ENCODE results near the gene TRPM1.

TRPM1 gene

GRCh38 chr15:30990446-30991254 lies 110.9 kb downstream of the TRPM1 start:
- TF ChIP-seq CTCF (IDR thresholded peaks at IDR 0.05) = no peak

GRCh38 chr15:30990036-30990435 lies 111.5 kb downstream of the TRPM1 start:
- TF ChIP-seq CTCF (IDR thresholded peaks at IDR 0.05) = no peak

- no peak for TF ChIP-seq CTCF (IDR thresholded peaks at IDR 0.05)
Observed at GRCh38 chr15:30985081-30985531, 116.4 kb downstream of the TRPM1 start.

GRCh38 chr15:30984542-30984941 lies 117.0 kb downstream of the TRPM1 start:
- no peak for TF ChIP-seq CTCF (IDR thresholded peaks at IDR 0.05)

- no peak for TF ChIP-seq CTCF (IDR thresholded peaks at IDR 0.05)
Observed at GRCh38 chr15:30984118-30984517, 117.4 kb downstream of the TRPM1 start.

- no peak for TF ChIP-seq CTCF (IDR thresholded peaks at IDR 0.05)
Observed at GRCh38 chr15:30979457-30979856, 122.1 kb downstream of the TRPM1 start.

GRCh38 chr15:30978328-30978727 lies 123.2 kb downstream of the TRPM1 start:
- no peak for TF ChIP-seq CTCF (IDR thresholded peaks at IDR 0.05)
